Stimulated activated naive B cell treated with anti-CD40 and anti-IgM and Interleukin-4, amounts not matched to agents 10 μg/mL and 1 μg/mL and 100 μg/mL, for 72 hours (primary cell): ENCODE measurements around the gene S100A12.
A peak's percentile ranks its signal among the peaks of the same experiment; 100 is the strongest.
"Not testable (repeated sequence)": the region's sequence is repeated elsewhere in the genome, so short reads cannot be mapped to it uniquely, and the experiment has no call there.

Source experiments
- ATAC-seq, 2 donors: fragments of 150-1000 bp; cut with Tn5 transposase; replicated peaks; 2 replicates each; pipeline ENCODE4 v1.10.0; 2021; ENCODE audit warnings: moderate library complexity in 1 of 2
- DNase-seq: peaks from one replicate; pipeline ENCODE4 v3.0.0; 2021
- H3K27ac Mint-ChIP-seq: one replicate; pipeline ENCODE4 v1.8.0; 2022; ENCODE audit warnings: mild to moderate bottlenecking, mixed read lengths
- H3K27me3 Mint-ChIP-seq, 2 donors: one replicate each; pipeline ENCODE4 v1.8.0; 2022; ENCODE audit warnings: mixed read lengths in 2 of 2
- H3K36me3 Mint-ChIP-seq, 2 donors: one replicate each; pipeline ENCODE4 v1.8.0; 2022; ENCODE audit warnings: mixed read lengths in 2 of 2, mild to moderate bottlenecking in 1 of 2
- H3K4me1 Mint-ChIP-seq, 2 donors: one replicate each; pipeline ENCODE4 v1.8.0; 2022; ENCODE audit warnings: mixed read lengths in 2 of 2, mild to moderate bottlenecking in 1 of 2
- H3K4me3 Mint-ChIP-seq, 2 donors: one replicate each; pipeline ENCODE4 v1.8.0; 2022; ENCODE audit warnings: mild to moderate bottlenecking in 2 of 2, mixed read lengths in 2 of 2, moderate library complexity in 1 of 2
- H3K9me3 Mint-ChIP-seq, 2 donors: one replicate each; pipeline ENCODE4 v1.8.0; 2022; ENCODE audit warnings: mixed read lengths in 2 of 2, mild to moderate bottlenecking in 1 of 2

Gene S100A12

GRCh38 chr1:153375511-153375910, at the start of gene S100A12:
TSS of gene S100A12 (minus strand) at chr1:153375621. CDS start at chr1:153374592, 1,029 bp downstream.
- no peaks in the 10 kb centered on the region for H3K36me3 Mint-ChIP-seq
- peaks cover 15 to 33% of the 10 kb centered on the region in 2 donors for H3K27me3 Mint-ChIP-seq
- H3K4me3 Mint-ChIP-seq: no peak within 1 kb of the TSS
- no peaks in the 10 kb centered on the region for H3K9me3 Mint-ChIP-seq
- no peak within 1 kb of the TSS for H3K27ac Mint-ChIP-seq
- no peaks in the 10 kb centered on the region for H3K4me1 Mint-ChIP-seq
- ATAC-seq: no peak
- DNase-seq: no peak

GRCh38 chr1:153422450-153423068, 47.1 kb upstream of the S100A12 start:
- Mint-ChIP-seq H3K9me3 (no peaks in the 10 kb centered on the region), H3K27me3 (peaks cover 35 to 40% of the 10 kb centered on the region in 2 donors), H3K36me3 (no peaks in the 10 kb centered on the region), H3K27ac (no peak overlapping the region), H3K4me3 (no peak overlapping the region), H3K4me1 (no peaks in the 10 kb centered on the region)
- DNase-seq (no peak), ATAC-seq (no peak)

GRCh38 chr1:153420306-153420705, 44.9 kb upstream of the S100A12 start:
- H3K27me3 Mint-ChIP-seq: peaks cover 36% of the 10 kb centered on the region in 2 donors
- no peak for ATAC-seq

DNA sequence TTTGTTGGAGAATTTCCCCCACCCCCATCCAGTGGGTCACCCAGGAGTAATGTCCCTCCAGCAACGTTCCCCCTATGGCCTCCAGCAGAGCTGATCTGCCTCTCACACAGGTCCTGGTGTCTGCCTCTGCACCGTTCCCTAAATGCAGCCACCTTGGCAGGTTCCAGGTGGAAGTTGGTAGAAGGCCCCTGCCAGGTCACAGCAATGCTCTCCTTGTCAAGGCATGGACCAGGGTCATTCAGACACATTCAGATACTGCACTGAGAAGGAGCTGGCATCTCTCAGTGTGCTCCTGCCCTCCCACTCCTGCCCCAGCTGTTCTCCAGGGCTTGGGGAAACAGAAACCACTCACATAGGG, 44.0 kb upstream of the S100A12 start:
- not testable (repeated sequence) for H3K36me3 Mint-ChIP-seq, H3K4me3 Mint-ChIP-seq, ATAC-seq, H3K9me3 Mint-ChIP-seq, DNase-seq, H3K4me1 Mint-ChIP-seq, H3K27ac Mint-ChIP-seq
- H3K27me3 Mint-ChIP-seq: peaks cover 34% of the 10 kb centered on the region in 2 donors

More at GRCh38 chr1:153420306-153420705, 44.9 kb upstream of the S100A12 start:
- H3K36me3 Mint-ChIP-seq: peaks cover 0 to 2% of the 10 kb centered on the region in 2 donors
- H3K27ac Mint-ChIP-seq: no peak overlapping the region
- no peak overlapping the region for H3K4me3 Mint-ChIP-seq
- H3K9me3 Mint-ChIP-seq: no peaks in the 10 kb centered on the region
- no peaks in the 10 kb centered on the region for H3K4me1 Mint-ChIP-seq
- no peak for DNase-seq

DNA sequence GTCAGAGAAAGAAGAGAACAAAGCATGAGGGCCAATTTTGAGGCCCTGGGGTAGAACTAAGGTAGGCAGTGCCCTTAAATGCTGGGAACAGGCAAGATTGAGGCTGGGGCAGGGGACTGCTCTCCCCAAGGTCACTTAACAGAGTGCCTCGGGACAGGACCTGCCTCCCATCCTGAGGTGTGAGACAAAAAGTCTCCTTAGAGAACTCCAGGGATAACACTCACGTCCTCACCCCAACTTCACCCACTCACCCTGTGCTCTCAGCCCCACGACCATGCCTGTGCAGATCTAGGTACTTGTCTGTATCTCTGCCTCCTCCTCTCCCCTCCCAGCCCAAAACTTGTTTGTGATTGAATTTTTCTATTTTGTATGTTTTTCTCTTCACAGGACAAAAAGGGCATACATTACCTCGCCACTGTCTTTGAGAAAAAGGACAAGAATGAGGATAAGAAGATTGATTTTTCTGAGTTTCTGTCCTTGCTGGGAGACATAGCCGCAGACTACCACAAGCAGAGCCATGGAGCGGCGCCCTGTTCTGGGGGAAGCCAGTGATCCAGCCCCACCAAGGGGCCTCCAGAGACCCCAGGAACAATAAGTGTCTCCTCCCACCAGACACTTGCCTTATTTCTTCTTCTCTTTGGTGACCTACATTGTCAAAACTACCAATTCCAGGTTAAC, 43.5 kb upstream of the S100A12 start:
- not testable (repeated sequence) for ATAC-seq, H3K9me3 Mint-ChIP-seq, H3K4me3 Mint-ChIP-seq, H3K36me3 Mint-ChIP-seq, H3K27ac Mint-ChIP-seq, H3K4me1 Mint-ChIP-seq, DNase-seq
- peaks cover 30 to 33% of the 10 kb centered on the region in 2 donors for H3K27me3 Mint-ChIP-seq

DNA sequence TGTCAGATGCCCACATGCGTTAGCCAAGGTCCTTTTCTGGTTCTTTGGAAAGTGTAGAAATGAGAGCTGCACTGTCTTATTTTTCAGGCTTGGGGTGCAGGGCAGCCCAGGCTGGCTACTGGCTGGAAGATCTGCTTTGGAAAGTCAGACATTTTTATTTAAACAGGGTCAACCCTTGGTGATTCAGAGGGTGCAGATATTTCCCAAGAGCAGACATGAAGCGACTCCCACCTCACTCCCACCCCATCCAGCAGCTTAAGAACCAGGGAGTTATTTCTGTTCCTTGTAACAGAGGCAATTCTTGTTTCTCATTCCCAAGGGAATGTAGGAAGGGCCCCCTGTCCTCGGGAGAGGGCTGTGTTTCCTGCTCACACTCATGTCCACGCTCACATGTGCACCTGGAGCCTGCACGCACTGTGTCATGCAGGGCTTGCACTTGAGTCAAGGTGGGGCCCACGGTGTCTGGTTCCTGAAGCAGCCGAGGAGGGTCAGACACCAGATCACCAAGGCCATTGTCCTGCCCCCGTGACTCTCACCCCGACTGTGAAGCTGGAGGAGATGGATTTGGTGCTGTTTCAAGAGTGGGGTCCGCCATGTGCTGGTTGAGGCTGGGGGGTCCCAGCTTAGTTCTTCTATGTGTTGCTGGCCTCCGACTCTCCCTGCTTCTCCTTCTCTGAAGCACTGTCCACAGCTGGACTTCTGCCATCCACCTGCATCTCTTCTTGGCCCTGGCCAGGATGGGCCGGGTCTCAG, 41.9 kb upstream of the S100A12 start:
- H3K4me1 Mint-ChIP-seq: no peaks in the 10 kb centered on the region
- ATAC-seq (no peak), DNase-seq (no peak)
- H3K27ac Mint-ChIP-seq: no peak overlapping the region
- H3K36me3 Mint-ChIP-seq: peaks cover 0 to 2% of the 10 kb centered on the region in 2 donors
- no peak overlapping the region for H3K4me3 Mint-ChIP-seq
- peaks cover 28 to 30% of the 10 kb centered on the region in 2 donors for H3K27me3 Mint-ChIP-seq
- H3K9me3 Mint-ChIP-seq: peaks cover 0 to 4% of the 10 kb centered on the region in 2 donors

DNA sequence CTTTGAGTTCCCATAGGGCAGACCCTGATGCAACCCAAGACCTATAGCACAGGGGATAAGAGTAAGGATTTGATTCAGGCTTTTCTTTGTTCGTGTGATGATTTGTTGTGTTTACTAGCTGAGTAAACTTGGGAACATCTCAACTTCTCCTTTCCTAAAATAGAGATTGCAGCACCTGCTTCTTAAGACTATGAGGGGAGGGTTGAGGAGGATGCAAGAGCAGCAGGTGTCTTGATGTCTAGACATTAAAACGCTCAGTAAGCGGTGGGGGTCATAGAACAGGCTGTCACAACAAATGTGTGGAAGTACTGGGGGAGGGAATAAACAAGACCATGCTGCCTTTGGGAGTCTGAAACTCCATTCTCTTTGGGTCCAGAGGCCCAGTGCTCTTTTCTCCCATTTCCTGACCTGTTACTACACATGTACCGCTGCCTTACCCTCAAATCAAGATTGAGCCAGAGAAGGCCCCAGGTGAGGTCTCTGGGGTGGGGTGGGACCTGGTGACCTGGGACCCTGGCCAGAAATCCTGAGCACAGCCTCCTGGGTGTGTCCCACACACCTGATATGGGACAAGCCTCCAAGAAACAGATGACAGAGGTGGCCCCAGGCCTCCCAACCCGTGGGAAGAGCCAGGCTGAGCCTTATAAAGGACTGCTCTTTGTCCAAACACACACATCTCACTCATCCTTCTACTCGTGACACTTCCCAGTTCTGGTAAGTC, 40.6 kb upstream of the S100A12 start, which contains the start of gene S100A7A:
TSS of gene S100A7A (plus strand) at position 671 of the 721 bp plus-strand sequence. CDS start 1,563 bp downstream, outside the sequence.
- peaks cover 0 to 7% of the 10 kb centered on the region in 2 donors for H3K9me3 Mint-ChIP-seq

GRCh38 chr1:153413961-153414360, 38.5 kb upstream of the S100A12 start:
- DNase-seq, H3K36me3 Mint-ChIP-seq: not testable (repeated sequence)
- peaks cover 27 to 30% of the 10 kb centered on the region in 2 donors for H3K27me3 Mint-ChIP-seq

More for the DNA sequence above, 40.6 kb upstream of the S100A12 start, which contains the start of gene S100A7A:
- H3K4me1 Mint-ChIP-seq: no peaks in the 10 kb centered on the region
- no peak within 1 kb of the TSS for H3K4me3 Mint-ChIP-seq
- H3K27ac Mint-ChIP-seq: no peak within 1 kb of the TSS
- peak; percentile 54 to 57 for ATAC-seq
- DNase-seq: no peak
- peaks cover 0 to 2% of the 10 kb centered on the region in 2 donors for H3K36me3 Mint-ChIP-seq
- peaks cover 25 to 28% of the 10 kb centered on the region in 2 donors for H3K27me3 Mint-ChIP-seq

GRCh38 chr1:153407274-153407673, 31.9 kb upstream of the S100A12 start:
- not testable (repeated sequence) for H3K36me3 Mint-ChIP-seq, ATAC-seq, H3K4me1 Mint-ChIP-seq, DNase-seq, H3K9me3 Mint-ChIP-seq, H3K27ac Mint-ChIP-seq, H3K4me3 Mint-ChIP-seq
- H3K27me3 Mint-ChIP-seq: peaks cover 51 to 54% of the 10 kb centered on the region in 2 donors

More at GRCh38 chr1:153413961-153414360, 38.5 kb upstream of the S100A12 start:
- not testable (repeated sequence) for H3K27ac Mint-ChIP-seq, H3K9me3 Mint-ChIP-seq, H3K4me1 Mint-ChIP-seq, H3K4me3 Mint-ChIP-seq, ATAC-seq

GRCh38 chr1:153405825-153406599, 30.6 kb upstream of the S100A12 start:
- peaks cover 51 to 54% of the 10 kb centered on the region in 2 donors for H3K27me3 Mint-ChIP-seq
- not testable (repeated sequence) for DNase-seq, ATAC-seq, H3K4me1 Mint-ChIP-seq, H3K4me3 Mint-ChIP-seq, H3K9me3 Mint-ChIP-seq, H3K27ac Mint-ChIP-seq, H3K36me3 Mint-ChIP-seq

- Mint-ChIP-seq H3K4me1 (peaks cover 0 to 2% of the 10 kb centered on the region in 2 donors), H3K27ac (no peak overlapping the region), H3K27me3 (peaks cover 46 to 51% of the 10 kb centered on the region in 2 donors), H3K36me3 (peaks cover 0 to 2% of the 10 kb centered on the region in 2 donors), H3K9me3 (peaks cover 3% of the 10 kb centered on the region in 2 donors), H3K4me3 (no peak overlapping the region)
- peak; percentile 38 for DNase-seq
- peak; percentile 68 to 79 for ATAC-seq
Observed at GRCh38 chr1:153404768-153405167, 29.3 kb upstream of the S100A12 start.

GRCh38 chr1:153404086-153404635, 28.7 kb upstream of the S100A12 start:
- peaks cover 46 to 51% of the 10 kb centered on the region in 2 donors for H3K27me3 Mint-ChIP-seq
- no peak for DNase-seq
- H3K4me3 Mint-ChIP-seq: no peak overlapping the region

More at GRCh38 chr1:153404086-153404635, 28.7 kb upstream of the S100A12 start:
- ATAC-seq: no peak
- Mint-ChIP-seq H3K4me1 (peaks cover 0 to 2% of the 10 kb centered on the region in 2 donors), H3K36me3 (peaks cover 0 to 2% of the 10 kb centered on the region in 2 donors), H3K9me3 (peaks cover 3% of the 10 kb centered on the region in 2 donors), H3K27ac (no peak overlapping the region)
